Activated naive CD8-positive, alpha-beta T cell (primary cell): ENCODE data around the gene TTC31.
A peak's percentile ranks its signal among the peaks of the same experiment; 100 is the strongest.

ENCODE experiments used
- H3K27ac Mint-ChIP-seq: one replicate; pipeline ENCODE4 v1.8.0; 2021; ENCODE audit warnings: mixed read lengths
- H3K27me3 Mint-ChIP-seq: one replicate; pipeline ENCODE4 v1.8.0; 2021; ENCODE audit warnings: mixed read lengths
- H3K36me3 Mint-ChIP-seq: one replicate; pipeline ENCODE4 v1.8.0; 2021; ENCODE audit warnings: mixed read lengths
- H3K4me1 Mint-ChIP-seq: one replicate; pipeline ENCODE4 v1.8.0; 2021; ENCODE audit warnings: low read depth, mixed read lengths
- H3K4me3 Mint-ChIP-seq: one replicate; pipeline ENCODE4 v1.8.0; 2021; ENCODE audit warnings: mild to moderate bottlenecking, mixed read lengths
- H3K9me3 Mint-ChIP-seq: one replicate; pipeline ENCODE4 v1.8.0; 2021; ENCODE audit warnings: low read depth, mixed read lengths

Gene TTC31

GRCh38 chr2:74491648-74492544 is 9.0 kb downstream of the TTC31 start:
- Mint-ChIP-seq H3K36me3 (peaks cover 15% of the 10 kb centered on the region), H3K4me3 (no peak overlapping the region), H3K9me3 (no peaks in the 10 kb centered on the region), H3K27ac (no peak overlapping the region), H3K27me3 (no peaks in the 10 kb centered on the region), H3K4me1 (peaks cover under 1% of the 10 kb centered on the region)

GRCh38 chr2:74493546-74493945 is 10.7 kb downstream of the TTC31 start:
- H3K27me3 Mint-ChIP-seq, result no peaks in the 10 kb centered on the region
- H3K36me3 Mint-ChIP-seq, result peaks cover 15% of the 10 kb centered on the region
- H3K9me3 Mint-ChIP-seq, result no peaks in the 10 kb centered on the region
- H3K27ac Mint-ChIP-seq, result no peak overlapping the region
- peaks cover 7% of the 10 kb centered on the region for H3K4me1 Mint-ChIP-seq
- H3K4me3 Mint-ChIP-seq, result no peak overlapping the region

GRCh38 chr2:74495440-74495839 is 12.6 kb downstream of the TTC31 start:
- Mint-ChIP-seq H3K9me3 (no peaks in the 10 kb centered on the region), H3K27me3 (peaks cover 4% of the 10 kb centered on the region), H3K4me3 (no peak overlapping the region)

GRCh38 chr2:74496997-74497776 is 14.3 kb downstream of the TTC31 start:
- H3K4me1 Mint-ChIP-seq, result peaks cover 20% of the 10 kb centered on the region
- H3K36me3 Mint-ChIP-seq, result peaks cover 9% of the 10 kb centered on the region
- no peak overlapping the region for H3K27ac Mint-ChIP-seq
- H3K27me3 Mint-ChIP-seq, result peaks cover 11% of the 10 kb centered on the region
- peak overlapping the region; percentile 91 for H3K4me3 Mint-ChIP-seq
- H3K9me3 Mint-ChIP-seq, result no peaks in the 10 kb centered on the region

More at GRCh38 chr2:74495440-74495839, 12.6 kb downstream of the TTC31 start:
- H3K27ac Mint-ChIP-seq, result no peak overlapping the region
- H3K4me1 Mint-ChIP-seq, result peaks cover 14% of the 10 kb centered on the region
- H3K36me3 Mint-ChIP-seq, result peaks cover 10% of the 10 kb centered on the region

GRCh38 chr2:74497777-74498499 is 15.1 kb downstream of the TTC31 start:
- H3K9me3 Mint-ChIP-seq, result no peaks in the 10 kb centered on the region
- peaks cover 11% of the 10 kb centered on the region for H3K27me3 Mint-ChIP-seq
- peak overlapping the region; percentile 91 for H3K4me3 Mint-ChIP-seq
- peak overlapping the region; percentile 66 for H3K27ac Mint-ChIP-seq
- peaks cover 26% of the 10 kb centered on the region for H3K4me1 Mint-ChIP-seq
- H3K36me3 Mint-ChIP-seq, result peaks cover 9% of the 10 kb centered on the region

- H3K27me3 Mint-ChIP-seq, result peaks cover 11% of the 10 kb centered on the region
- peaks cover 30% of the 10 kb centered on the region for H3K4me1 Mint-ChIP-seq
- H3K4me3 Mint-ChIP-seq, result peak overlapping the region; percentile 91
- peaks cover 8% of the 10 kb centered on the region for H3K36me3 Mint-ChIP-seq
- H3K9me3 Mint-ChIP-seq, result no peaks in the 10 kb centered on the region
- H3K27ac Mint-ChIP-seq, result peak overlapping the region; percentile 66
Measured at GRCh38 chr2:74498500-74499266, 15.8 kb downstream of the TTC31 start.

GRCh38 chr2:74499267-74499939 is 16.5 kb downstream of the TTC31 start, which contains the start of gene LBX2:
TSS of gene LBX2 (minus strand) at chr2:74499603. CDS start at chr2:74499537, 66 bp downstream.
- Mint-ChIP-seq H3K4me1 (peaks cover 35% of the 10 kb centered on the region), H3K27ac (peak within 1 kb of the TSS; percentile 66), H3K27me3 (peaks cover 13% of the 10 kb centered on the region)

GRCh38 chr2:74499940-74500577 is 17.2 kb downstream of the TTC31 start:
- Mint-ChIP-seq H3K4me3 (peak overlapping the region; percentile 15), H3K9me3 (no peaks in the 10 kb centered on the region), H3K4me1 (peaks cover 40% of the 10 kb centered on the region), H3K27me3 (peaks cover 18% of the 10 kb centered on the region), H3K36me3 (peaks cover 11% of the 10 kb centered on the region), H3K27ac (no peak overlapping the region)

More at GRCh38 chr2:74499267-74499939, 16.5 kb downstream of the TTC31 start, which contains the start of gene LBX2:
- Mint-ChIP-seq H3K9me3 (no peaks in the 10 kb centered on the region), H3K36me3 (peaks cover 4% of the 10 kb centered on the region), H3K4me3 (peak within 1 kb of the TSS; percentile 91)

- Mint-ChIP-seq H3K36me3 (peaks cover 13% of the 10 kb centered on the region), H3K4me1 (peaks cover 42% of the 10 kb centered on the region)
Measured at GRCh38 chr2:74500578-74500946, 17.7 kb downstream of the TTC31 start.

GRCh38 chr2:74501335-74502071 is 18.6 kb downstream of the TTC31 start:
- Mint-ChIP-seq H3K4me1 (peaks cover 46% of the 10 kb centered on the region), H3K27me3 (peaks cover 23% of the 10 kb centered on the region), H3K36me3 (peaks cover 15% of the 10 kb centered on the region), H3K9me3 (no peaks in the 10 kb centered on the region), H3K4me3 (peak overlapping the region; percentile 71), H3K27ac (no peak overlapping the region)

More at GRCh38 chr2:74500578-74500946, 17.7 kb downstream of the TTC31 start:
- Mint-ChIP-seq H3K27me3 (peaks cover 22% of the 10 kb centered on the region), H3K9me3 (no peaks in the 10 kb centered on the region), H3K27ac (no peak overlapping the region), H3K4me3 (no peak overlapping the region)

GRCh38 chr2:74502147-74502719 is 19.4 kb downstream of the TTC31 start:
- peak overlapping the region; percentile 71 for H3K4me3 Mint-ChIP-seq
- H3K27me3 Mint-ChIP-seq, result peaks cover 26% of the 10 kb centered on the region
- H3K4me1 Mint-ChIP-seq, result peaks cover 52% of the 10 kb centered on the region
- no peak overlapping the region for H3K27ac Mint-ChIP-seq
- H3K36me3 Mint-ChIP-seq, result peaks cover 18% of the 10 kb centered on the region
- H3K9me3 Mint-ChIP-seq, result no peaks in the 10 kb centered on the region

- Mint-ChIP-seq H3K27ac (no peak overlapping the region), H3K4me1 (peaks cover 56% of the 10 kb centered on the region)
Measured at GRCh38 chr2:74502720-74503505, 20.0 kb downstream of the TTC31 start.

More at GRCh38 chr2:74502720-74503505, 20.0 kb downstream of the TTC31 start:
- Mint-ChIP-seq H3K9me3 (no peaks in the 10 kb centered on the region), H3K27me3 (peaks cover 26% of the 10 kb centered on the region), H3K4me3 (peak overlapping the region; percentile 71), H3K36me3 (peaks cover 18% of the 10 kb centered on the region)
